Activated CD8-positive, alpha-beta memory T cell treated with anti-CD3 and anti-CD28 coated beads for 24 hours (primary cell): ENCODE results near the gene NARF.
"Not testable (repeated sequence)": the region's sequence is repeated elsewhere in the genome, so short reads cannot be mapped to it uniquely, and the experiment has no call there.

Experiments
- DNase-seq: peaks from one replicate; pipeline ENCODE4 v3.0.0-alpha.2; 2020

NARF gene

DNA sequence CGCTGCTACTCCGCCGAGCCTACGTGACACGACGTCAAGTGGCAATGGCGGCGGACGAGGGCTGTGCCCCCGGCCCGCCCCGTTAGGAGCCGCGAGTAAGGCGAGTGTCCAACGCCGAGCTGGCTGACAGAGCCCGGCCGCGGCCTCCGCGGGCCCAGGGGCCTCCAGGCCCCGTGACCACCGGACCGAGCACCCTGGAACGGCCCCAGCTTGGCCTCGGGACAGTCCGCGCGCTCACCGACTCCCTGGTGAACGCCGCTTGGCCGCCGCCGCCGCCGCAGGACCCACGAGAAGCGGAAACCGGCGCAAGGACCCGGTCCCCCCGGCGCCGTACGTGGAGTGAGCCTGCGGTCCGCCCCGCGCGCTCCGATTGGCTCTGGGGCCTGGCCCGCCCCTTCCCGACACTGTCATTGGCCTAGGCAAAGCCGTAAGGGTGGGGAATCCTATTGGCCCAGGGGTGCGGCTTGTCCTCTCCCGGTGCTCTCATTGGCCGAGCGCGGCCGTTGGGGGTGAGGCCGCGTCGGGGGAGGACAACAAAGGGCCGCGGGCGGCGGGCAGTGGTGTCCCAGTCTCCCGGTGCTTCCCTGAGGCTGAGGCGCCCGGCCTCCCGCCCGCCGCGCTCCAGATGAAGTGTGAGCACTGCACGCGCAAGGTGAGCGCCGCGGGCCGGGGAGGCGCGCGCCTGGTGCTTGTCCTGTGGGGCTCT, at the start of gene NARF:
Gene NARF, plus strand, starts transcription at position 563 of the 706 bp plus-strand sequence. Its CDS starts 63 bp downstream, at position 626.
- DNase-seq, result peak; percentile 97

DNA sequence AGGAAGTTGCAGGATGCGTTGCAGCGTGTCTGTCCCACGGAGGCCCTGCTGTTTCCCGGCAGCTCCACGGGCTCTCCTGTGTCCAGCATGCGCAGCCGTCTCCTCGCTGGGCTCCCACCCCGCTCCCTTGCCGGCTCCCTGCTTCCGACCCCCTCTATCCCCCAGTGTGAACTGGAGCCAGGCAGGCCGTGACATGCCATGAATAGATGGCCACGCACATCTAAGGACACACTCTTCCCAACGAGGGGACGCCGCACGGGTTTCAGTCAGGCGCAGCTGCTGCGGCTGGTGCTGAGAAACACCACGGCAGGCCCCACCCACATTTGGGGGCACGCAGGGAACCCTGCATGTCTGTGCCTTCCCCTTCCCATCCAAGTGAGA, 49.6 kb upstream of the NARF start:
- no peak for DNase-seq

GRCh38 chr17:82410014-82410716, 48.4 kb upstream of the NARF start:
- DNase-seq, result no peak

- no peak for DNase-seq
These were observed 47.0 kb upstream of the NARF start for GRCh38 chr17:82411396-82412053.

DNA sequence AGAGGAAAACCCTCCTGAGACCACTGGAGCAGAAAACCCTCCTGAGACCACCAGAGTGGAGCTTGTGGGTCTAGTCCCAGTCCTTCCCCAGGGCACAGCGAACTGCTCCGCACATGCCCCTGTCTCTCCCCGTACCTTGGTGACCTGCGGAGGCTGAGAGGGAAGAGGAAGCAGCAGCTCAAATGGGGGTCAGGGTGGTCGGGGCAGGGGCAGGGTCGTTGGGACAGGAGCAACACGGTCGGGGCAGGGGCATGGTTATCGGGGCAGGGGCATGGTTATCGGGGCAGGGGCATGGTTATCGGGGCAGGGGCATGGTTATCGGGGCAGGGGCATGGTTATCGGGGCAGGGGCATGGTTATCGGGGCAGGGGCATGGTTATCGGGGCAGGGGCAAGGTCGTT, 46.5 kb upstream of the NARF start:
- not testable (repeated sequence) for DNase-seq

DNA sequence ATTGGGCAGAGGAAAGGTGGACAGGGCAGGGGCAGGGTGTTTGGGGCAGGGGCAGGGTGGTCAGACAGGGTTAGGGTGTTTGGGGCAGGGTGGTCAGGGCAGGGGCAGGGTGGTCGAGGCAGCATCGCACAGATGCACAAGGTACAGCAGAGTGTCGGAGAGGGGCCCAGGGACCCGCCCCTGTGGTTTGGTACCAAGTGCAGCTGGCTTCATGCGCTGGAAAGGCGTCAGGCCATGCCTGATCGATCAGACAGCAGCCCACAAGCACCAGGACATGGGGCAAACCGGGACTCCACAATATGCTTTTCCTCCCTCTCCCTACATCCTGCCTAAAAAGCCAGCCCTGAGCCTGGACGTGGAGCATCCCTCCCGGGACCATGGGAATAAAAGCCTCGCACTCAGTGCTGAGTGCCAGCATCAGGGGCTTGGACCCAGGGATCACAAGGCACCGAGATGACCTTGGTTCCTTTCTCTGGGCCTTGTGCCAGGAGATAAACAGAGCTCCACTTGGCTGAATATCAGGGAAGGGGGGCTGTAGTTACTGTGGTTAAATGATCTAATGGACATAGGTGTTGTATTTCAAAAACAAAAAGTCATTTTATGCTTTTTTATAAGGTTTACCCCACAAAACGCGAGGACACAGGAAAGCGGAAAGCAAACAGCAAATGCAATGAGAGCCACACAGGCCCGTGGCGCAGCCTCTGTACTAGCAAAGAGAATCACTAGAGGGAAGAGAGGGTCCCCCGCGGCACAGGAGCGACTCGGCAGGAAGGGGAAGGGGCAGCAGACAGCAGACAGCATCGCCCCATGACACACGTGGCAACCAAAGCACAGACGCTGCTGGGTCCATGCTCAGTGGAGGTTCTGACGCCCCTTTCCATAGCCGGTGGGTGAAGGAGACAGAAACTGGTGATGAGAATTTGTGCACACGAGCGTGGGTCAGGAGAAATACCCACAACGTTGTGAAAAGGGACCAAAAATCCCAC, 45.7 kb upstream of the NARF start:
- no peak for DNase-seq

DNA sequence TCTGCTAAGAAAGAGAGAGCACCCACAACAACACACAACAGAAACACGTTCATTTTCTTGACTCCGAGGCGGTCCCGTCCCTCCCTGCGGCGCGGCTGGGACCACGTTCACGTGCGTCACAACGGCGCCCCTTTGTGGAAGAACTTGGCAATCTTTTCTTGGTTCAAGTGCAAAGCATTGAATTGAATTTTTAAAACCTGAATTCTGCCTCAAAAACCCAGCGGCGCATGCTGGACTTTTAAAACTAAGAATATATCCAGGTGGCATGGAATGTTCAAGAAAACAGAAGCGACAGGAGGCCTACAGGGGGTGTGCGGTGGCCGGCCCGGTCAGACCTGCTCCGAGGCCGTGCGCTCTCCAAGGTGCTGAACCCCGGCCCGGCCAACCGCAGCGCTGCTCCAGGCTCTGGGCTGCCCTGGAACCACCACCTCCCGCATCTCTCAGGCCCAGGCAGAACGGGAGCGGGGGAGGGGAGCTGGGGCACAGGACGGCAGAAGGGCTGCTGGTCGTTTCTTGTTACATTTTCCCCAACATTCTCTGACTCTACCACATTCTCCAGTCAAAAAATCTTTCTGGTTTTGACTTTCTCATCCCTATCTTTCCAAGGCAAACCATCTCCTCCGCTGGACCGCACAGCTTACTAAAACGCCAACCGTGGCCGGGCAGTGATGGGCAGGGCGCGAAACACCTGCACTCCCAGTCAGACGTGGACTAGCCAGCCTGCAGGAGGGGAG, 43.8 kb upstream of the NARF start:
- DNase-seq, result peak; percentile 85

DNA sequence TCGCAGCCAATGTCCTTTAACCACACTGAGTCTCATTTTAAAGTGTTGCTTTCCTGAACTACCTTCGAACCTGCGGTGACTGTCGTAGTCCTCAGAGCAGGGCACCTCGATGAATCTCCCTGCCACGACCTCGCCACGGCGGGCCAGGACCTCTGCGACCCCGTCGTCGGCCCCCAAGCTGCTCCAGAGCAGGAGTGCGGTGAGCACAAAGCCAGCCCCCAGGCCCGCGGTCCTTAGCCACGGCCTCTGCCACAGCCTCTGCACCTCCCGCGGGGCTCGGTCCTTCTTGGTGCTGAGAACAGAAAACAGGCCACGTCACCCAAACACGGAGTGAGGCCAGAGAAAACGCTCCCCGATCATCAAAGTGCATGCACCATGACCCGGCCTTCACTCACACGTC, 43.2 kb upstream of the NARF start:
- DNase-seq, result no peak

DNA sequence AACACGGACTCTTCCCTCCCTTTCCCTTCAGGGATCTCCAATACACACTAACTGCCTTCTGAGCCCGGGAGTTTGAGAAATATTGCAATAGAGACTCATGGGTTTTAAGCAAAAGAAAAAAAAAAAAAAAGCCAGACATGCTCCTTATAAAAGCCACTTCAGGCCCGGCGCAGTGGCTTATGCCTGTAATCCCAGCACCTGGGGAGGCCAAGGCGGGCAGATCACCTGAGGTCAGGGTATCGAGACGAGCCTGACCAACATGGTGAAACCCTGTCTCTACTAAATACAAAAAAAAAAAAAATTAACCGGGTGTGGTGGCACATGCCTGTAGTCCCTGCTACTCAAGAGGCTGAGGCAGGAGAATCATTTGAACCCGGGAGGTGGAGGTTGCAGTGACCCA, 42.8 kb upstream of the NARF start:
- DNase-seq, result no peak

GRCh38 chr17:82416264-82416663, 42.3 kb upstream of the NARF start:
- no peak for DNase-seq

GRCh38 chr17:82416771-82417170, 41.8 kb upstream of the NARF start:
- DNase-seq, result no peak

- peak; percentile 96 for DNase-seq
These were observed 40.2 kb upstream of the NARF start, which contains the start of the genes HEXD and OGFOD3 for GRCh38 chr17:82418001-82418986. TSS of gene HEXD (plus strand) at chr17:82418347. CDS start at chr17:82419800, 1,453 bp downstream. TSS of gene OGFOD3 (minus strand) at chr17:82418586. CDS start at chr17:82418485, 101 bp downstream.

- no peak for DNase-seq
These were observed 39.0 kb upstream of the NARF start for GRCh38 chr17:82419540-82419939.

GRCh38 chr17:82424001-82424862, 34.3 kb upstream of the NARF start:
- DNase-seq, result peak; percentile 77

DNA sequence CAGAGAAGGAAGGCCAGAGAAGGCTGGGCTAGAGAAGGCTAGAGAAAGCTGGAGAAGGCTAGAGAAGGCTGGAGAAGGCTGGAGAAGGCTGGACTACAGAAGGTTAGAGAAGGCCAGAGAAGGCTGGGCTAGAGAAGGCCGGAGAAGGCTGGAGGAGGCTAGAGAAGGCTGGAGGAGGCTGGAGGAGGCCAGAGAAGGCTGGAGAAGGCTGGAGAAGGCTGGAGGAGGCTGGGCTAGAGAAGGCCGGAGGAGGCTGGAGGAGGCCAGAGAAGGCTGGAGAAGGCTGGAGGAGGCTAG, 33.7 kb upstream of the NARF start:
- no peak for DNase-seq

DNA sequence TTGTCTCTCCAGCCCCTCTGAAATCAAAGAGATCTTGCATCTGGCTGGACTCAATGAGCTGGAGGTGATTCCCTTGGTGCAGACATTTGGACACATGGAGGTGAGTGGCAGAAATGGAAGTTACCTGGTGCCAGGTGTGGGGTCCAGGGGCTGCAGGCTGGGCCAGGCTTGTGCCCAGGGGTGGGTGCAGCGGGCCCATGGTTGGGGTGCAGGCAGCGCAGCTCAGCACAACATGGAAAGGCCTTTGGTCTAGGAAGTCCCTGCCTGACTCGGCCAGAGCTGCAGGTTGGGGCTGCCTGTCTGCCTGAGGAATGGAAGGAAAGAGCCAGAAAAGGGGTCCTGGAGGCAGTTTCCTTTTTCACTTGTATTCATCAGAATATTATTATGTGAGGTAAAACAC, 30.0 kb upstream of the NARF start:
- DNase-seq, result no peak

DNA sequence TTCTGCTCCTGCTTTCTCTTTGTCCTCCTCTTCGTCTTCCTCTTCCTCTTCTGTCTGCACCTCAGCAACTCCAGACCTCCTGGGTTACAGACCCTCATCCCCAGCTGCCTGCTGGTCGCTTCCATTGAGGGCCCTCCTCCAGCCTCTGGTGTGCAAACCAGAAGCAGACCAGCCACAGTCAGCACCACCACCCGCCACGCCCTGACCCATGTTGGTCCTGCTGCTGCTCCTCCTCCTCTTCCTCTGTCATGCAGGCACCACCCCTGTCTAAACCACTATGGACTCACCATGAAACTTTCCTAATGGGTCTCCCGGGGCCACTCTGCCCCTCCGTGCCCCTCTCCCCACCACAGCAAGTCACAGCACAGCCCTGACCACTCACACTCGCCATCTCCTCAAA, 28.7 kb upstream of the NARF start:
- DNase-seq, result no peak

- DNase-seq, result no peak
These were observed 26.5 kb upstream of the NARF start for GRCh38 chr17:82432017-82432416.

GRCh38 chr17:82433560-82434215, 24.9 kb upstream of the NARF start:
- no peak for DNase-seq
